Measurements from ENCODE around the gene FIBIN.

FIBIN gene

DNA sequence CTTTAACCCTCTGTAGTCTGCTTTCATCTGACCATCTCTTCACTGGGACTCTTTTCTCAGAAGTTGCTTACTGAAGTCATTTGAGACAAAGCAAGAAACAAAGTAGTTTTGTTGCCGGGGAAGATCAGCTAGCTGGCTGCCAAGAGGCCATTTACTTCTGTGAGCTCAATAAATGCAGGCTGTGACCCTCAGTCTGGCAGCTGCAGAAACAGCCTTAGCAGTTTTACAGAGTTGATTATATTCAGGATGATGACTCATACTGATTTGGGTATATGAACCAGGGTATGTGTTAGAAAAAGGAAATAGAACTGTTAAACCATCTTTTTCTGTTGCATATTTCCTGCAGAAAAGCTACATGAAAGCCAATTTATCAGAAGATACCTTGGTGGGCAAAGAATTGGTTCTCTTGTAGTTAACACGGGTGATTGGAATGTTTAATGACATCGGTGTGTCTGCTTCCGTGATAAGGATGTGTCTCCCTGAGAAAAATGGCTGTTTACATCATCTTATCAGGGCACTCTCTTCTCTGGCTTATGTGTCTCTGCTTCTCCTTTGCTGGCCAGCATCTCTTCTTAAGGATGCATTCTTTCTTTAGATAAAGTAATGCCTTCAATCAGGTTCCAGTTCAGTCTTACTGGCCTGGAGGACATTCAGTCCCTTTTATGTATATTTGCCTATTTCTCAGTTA is 18.5 kb downstream of the FIBIN start:
- H3K4me1 ChIP-seq (ENCODE audit: control insufficient read depth, insufficient read depth, low read length): peaks cover 22% of the 10 kb centered on the region
- H3K27ac ChIP-seq (ENCODE audit: low read depth, low read length): peak overlapping the region; percentile 49
- no peaks in the 10 kb centered on the region for H3K36me3 ChIP-seq (ENCODE audit: control insufficient read depth, insufficient read depth, low read length)
- H3K9ac ChIP-seq (ENCODE audit: low read length): no peak overlapping the region
- H3K4me3 ChIP-seq (ENCODE audit: low read length): peak overlapping the region; percentile 14
- H3K27me3 ChIP-seq (ENCODE audit: control insufficient read depth, insufficient read depth, low read length): no peaks in the 10 kb centered on the region

GRCh38 chr11:27013781-27014361 is 20.0 kb downstream of the FIBIN start:
- Histone ChIP-seq H3K9ac (ENCODE audit: low read length) (no peak overlapping the region), H3K36me3 (ENCODE audit: control insufficient read depth, insufficient read depth, low read length) (no peaks in the 10 kb centered on the region), H3K4me1 (ENCODE audit: control insufficient read depth, insufficient read depth, low read length) (peaks cover 22% of the 10 kb centered on the region), H3K27ac (ENCODE audit: low read depth, low read length) (peak overlapping the region; percentile 48), H3K4me3 (ENCODE audit: low read length) (no peak overlapping the region), H3K27me3 (ENCODE audit: control insufficient read depth, insufficient read depth, low read length) (no peaks in the 10 kb centered on the region)

DNA sequence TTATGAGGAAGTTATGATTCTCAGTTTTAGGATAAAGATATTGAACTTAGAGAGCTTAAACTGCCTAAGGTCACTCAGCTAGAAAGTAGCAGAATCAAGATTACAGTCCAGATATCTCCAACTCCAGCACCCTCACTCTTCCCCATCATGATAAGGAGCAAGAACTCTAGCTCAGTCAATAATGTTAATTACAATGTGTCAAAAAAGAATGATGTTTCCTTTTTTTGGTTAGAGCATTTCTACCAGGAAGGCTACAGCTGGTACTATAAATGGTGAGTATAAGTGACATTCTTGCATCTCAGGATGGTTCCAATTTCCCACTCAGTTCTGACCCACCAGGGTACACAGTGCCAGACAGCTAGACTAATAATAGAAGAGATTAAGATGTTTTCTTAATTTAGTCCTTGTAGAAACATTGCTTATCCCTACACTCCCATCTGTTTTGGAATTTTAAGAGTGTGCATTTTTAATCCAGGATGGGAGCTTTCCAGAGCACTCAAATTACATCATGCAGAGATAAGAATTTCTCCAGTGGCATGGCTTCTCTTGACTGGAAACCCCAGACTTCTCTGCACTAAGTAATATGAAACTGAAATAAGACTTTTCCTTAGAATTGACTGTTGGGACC is 25.1 kb downstream of the FIBIN start:
- H3K4me3 ChIP-seq (ENCODE audit: low read length): no peak overlapping the region
- no peak overlapping the region for H3K27ac ChIP-seq (ENCODE audit: low read depth, low read length)
- H3K27me3 ChIP-seq (ENCODE audit: control insufficient read depth, insufficient read depth, low read length): no peaks in the 10 kb centered on the region
- no peaks in the 10 kb centered on the region for H3K36me3 ChIP-seq (ENCODE audit: control insufficient read depth, insufficient read depth, low read length)
- H3K9ac ChIP-seq (ENCODE audit: low read length): no peak overlapping the region
- H3K4me1 ChIP-seq (ENCODE audit: control insufficient read depth, insufficient read depth, low read length): peaks cover 2% of the 10 kb centered on the region

DNA sequence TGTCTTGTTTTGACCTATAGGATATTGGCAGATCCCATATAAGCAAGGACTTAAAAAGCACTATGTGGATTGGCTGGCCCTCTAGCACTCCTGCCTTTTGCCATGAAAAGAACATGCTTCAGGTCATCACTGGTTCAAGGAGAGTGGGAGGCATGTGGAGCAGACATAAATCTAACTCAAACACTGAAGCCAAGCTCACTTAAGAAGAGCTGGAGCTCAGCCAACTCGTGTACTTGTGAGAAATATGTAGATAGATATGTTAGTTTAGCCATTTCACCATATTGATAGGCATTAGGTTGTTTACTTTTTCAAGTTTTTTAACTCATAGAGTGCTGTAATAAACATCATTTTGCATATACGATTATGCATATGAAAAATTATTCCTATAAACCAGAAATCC is 26.8 kb downstream of the FIBIN start:
- no peak overlapping the region for H3K4me3 ChIP-seq (ENCODE audit: low read length)
- no peaks in the 10 kb centered on the region for H3K4me1 ChIP-seq (ENCODE audit: control insufficient read depth, insufficient read depth, low read length)
- no peak overlapping the region for H3K9ac ChIP-seq (ENCODE audit: low read length)
- H3K27ac ChIP-seq (ENCODE audit: low read depth, low read length): no peak overlapping the region
- H3K27me3 ChIP-seq (ENCODE audit: control insufficient read depth, insufficient read depth, low read length): no peaks in the 10 kb centered on the region
- no peaks in the 10 kb centered on the region for H3K36me3 ChIP-seq (ENCODE audit: control insufficient read depth, insufficient read depth, low read length)

- no peaks in the 10 kb centered on the region for H3K4me1 ChIP-seq (ENCODE audit: control insufficient read depth, insufficient read depth, low read length)
- H3K27ac ChIP-seq (ENCODE audit: low read depth, low read length): no peak overlapping the region
- H3K4me3 ChIP-seq (ENCODE audit: low read length): no peak overlapping the region
- no peaks in the 10 kb centered on the region for H3K36me3 ChIP-seq (ENCODE audit: control insufficient read depth, insufficient read depth, low read length)
- no peaks in the 10 kb centered on the region for H3K27me3 ChIP-seq (ENCODE audit: control insufficient read depth, insufficient read depth, low read length)
- no peak overlapping the region for H3K9ac ChIP-seq (ENCODE audit: low read length)
Measured at GRCh38 chr11:27022659-27023251, 28.8 kb downstream of the FIBIN start.

DNA sequence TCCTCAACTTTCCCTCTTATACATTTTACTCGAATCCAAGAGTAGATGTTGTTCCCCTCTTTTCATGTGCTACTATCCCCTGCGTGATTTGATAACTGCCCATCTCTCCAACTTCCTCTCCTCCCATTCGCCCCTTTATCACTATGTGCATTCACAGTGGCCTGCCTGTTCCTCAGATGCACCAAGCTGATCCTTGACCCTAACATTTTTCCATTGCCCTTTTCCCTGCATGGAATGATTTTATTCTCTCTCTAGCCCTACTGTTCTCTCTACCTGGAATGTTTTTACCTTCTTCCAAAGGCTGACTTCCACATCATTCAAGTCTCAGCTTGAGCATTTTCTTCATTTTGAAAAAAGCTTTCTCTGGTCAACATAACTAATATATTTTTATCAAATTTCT is 31.0 kb downstream of the FIBIN start:
- Histone ChIP-seq H3K9ac (ENCODE audit: low read length) (no peak overlapping the region), H3K4me3 (ENCODE audit: low read length) (no peak overlapping the region), H3K27ac (ENCODE audit: low read depth, low read length) (no peak overlapping the region), H3K27me3 (ENCODE audit: control insufficient read depth, insufficient read depth, low read length) (no peaks in the 10 kb centered on the region), H3K36me3 (ENCODE audit: control insufficient read depth, insufficient read depth, low read length) (no peaks in the 10 kb centered on the region), H3K4me1 (ENCODE audit: control insufficient read depth, insufficient read depth, low read length) (no peaks in the 10 kb centered on the region)

- no peak overlapping the region for H3K27ac ChIP-seq (ENCODE audit: low read depth, low read length)
- no peak overlapping the region for H3K4me3 ChIP-seq (ENCODE audit: low read length)
- H3K9ac ChIP-seq (ENCODE audit: low read length): no peak overlapping the region
- H3K36me3 ChIP-seq (ENCODE audit: control insufficient read depth, insufficient read depth, low read length): no peaks in the 10 kb centered on the region
- no peaks in the 10 kb centered on the region for H3K27me3 ChIP-seq (ENCODE audit: control insufficient read depth, insufficient read depth, low read length)
- no peaks in the 10 kb centered on the region for H3K4me1 ChIP-seq (ENCODE audit: control insufficient read depth, insufficient read depth, low read length)
Measured at GRCh38 chr11:27025312-27025955, 31.5 kb downstream of the FIBIN start.

GRCh38 chr11:27025957-27026733 is 32.2 kb downstream of the FIBIN start:
- H3K9ac ChIP-seq (ENCODE audit: low read length): no peak overlapping the region
- no peak overlapping the region for H3K27ac ChIP-seq (ENCODE audit: low read depth, low read length)
- H3K4me3 ChIP-seq (ENCODE audit: low read length): no peak overlapping the region
- H3K27me3 ChIP-seq (ENCODE audit: control insufficient read depth, insufficient read depth, low read length): no peaks in the 10 kb centered on the region
- no peaks in the 10 kb centered on the region for H3K36me3 ChIP-seq (ENCODE audit: control insufficient read depth, insufficient read depth, low read length)
- no peaks in the 10 kb centered on the region for H3K4me1 ChIP-seq (ENCODE audit: control insufficient read depth, insufficient read depth, low read length)

DNA sequence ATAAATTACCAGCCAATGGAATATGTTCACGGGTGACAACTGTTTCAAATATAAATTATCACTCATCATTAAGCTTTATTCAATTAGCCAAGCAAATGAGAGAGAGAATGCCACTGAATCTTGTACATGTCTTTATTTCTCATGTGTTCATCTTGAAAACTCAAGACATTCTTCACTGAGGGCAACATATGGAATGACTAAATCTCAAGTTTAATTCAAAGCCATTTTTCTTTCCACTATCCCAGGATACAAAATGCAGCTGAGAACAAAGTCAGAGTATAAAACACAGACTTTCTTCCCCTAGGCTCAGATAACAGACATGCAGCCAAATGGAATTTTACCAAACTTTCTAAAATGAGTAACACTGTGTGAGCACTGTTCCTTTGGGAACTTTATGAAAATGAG is 34.7 kb downstream of the FIBIN start:
- Histone ChIP-seq H3K27me3 (ENCODE audit: control insufficient read depth, insufficient read depth, low read length) (no peaks in the 10 kb centered on the region), H3K36me3 (ENCODE audit: control insufficient read depth, insufficient read depth, low read length) (no peaks in the 10 kb centered on the region), H3K4me3 (ENCODE audit: low read length) (no peak overlapping the region), H3K4me1 (ENCODE audit: control insufficient read depth, insufficient read depth, low read length) (no peaks in the 10 kb centered on the region), H3K27ac (ENCODE audit: low read depth, low read length) (no peak overlapping the region), H3K9ac (ENCODE audit: low read length) (no peak overlapping the region)

- Histone ChIP-seq H3K27ac (ENCODE audit: low read depth, low read length) (no peak overlapping the region), H3K9ac (ENCODE audit: low read length) (no peak overlapping the region), H3K4me1 (ENCODE audit: control insufficient read depth, insufficient read depth, low read length) (no peaks in the 10 kb centered on the region)
Measured at GRCh38 chr11:27029966-27030365, 36.1 kb downstream of the FIBIN start.

GRCh38 chr11:27031754-27032153 is 37.8 kb downstream of the FIBIN start:
- Histone ChIP-seq H3K36me3 (ENCODE audit: control insufficient read depth, insufficient read depth, low read length) (no peaks in the 10 kb centered on the region), H3K27me3 (ENCODE audit: control insufficient read depth, insufficient read depth, low read length) (no peaks in the 10 kb centered on the region), H3K9ac (ENCODE audit: low read length) (no peak overlapping the region), H3K27ac (ENCODE audit: low read depth, low read length) (no peak overlapping the region), H3K4me1 (ENCODE audit: control insufficient read depth, insufficient read depth, low read length) (no peaks in the 10 kb centered on the region), H3K4me3 (ENCODE audit: low read length) (no peak overlapping the region)

More at GRCh38 chr11:27029966-27030365, 36.1 kb downstream of the FIBIN start:
- H3K36me3 ChIP-seq (ENCODE audit: control insufficient read depth, insufficient read depth, low read length): no peaks in the 10 kb centered on the region
- H3K27me3 ChIP-seq (ENCODE audit: control insufficient read depth, insufficient read depth, low read length): no peaks in the 10 kb centered on the region
- no peak overlapping the region for H3K4me3 ChIP-seq (ENCODE audit: low read length)

- Histone ChIP-seq H3K36me3 (ENCODE audit: control insufficient read depth, insufficient read depth, low read length) (no peaks in the 10 kb centered on the region), H3K4me3 (ENCODE audit: low read length) (no peak overlapping the region), H3K27me3 (ENCODE audit: control insufficient read depth, insufficient read depth, low read length) (no peaks in the 10 kb centered on the region), H3K9ac (ENCODE audit: low read length) (no peak overlapping the region), H3K4me1 (ENCODE audit: control insufficient read depth, insufficient read depth, low read length) (peaks cover 4% of the 10 kb centered on the region), H3K27ac (ENCODE audit: low read depth, low read length) (no peak overlapping the region)
Measured at GRCh38 chr11:27039873-27040272, 46.0 kb downstream of the FIBIN start.

Data from rectal smooth muscle tissue (tissue), 1 donor.